Measurements from ENCODE around the gene NUF2. TPM values are rescaled to one million over a fixed set of nuclear protein-coding genes. Genes with fewer than 3 reads are reported as not detected.

Gene NUF2
- total RNA-seq (1.2 TPM), polyA plus RNA-seq (ENCODE audit: insufficient read depth, low read depth, low replicate concordance) (0.28 TPM)
- long read RNA-seq, donor 1, result 0 reads
- long read RNA-seq, donor 2, partial matches to known transcripts, result 8 of 9 reads
- long read RNA-seq, donor 2, other reads (novel, unspliced or antisense), result 0 of 9 reads
- long read RNA-seq, donor 3, partial matches to known transcripts, result 0 of 1 reads
- long read RNA-seq, donor 3, other reads (novel, unspliced or antisense), result 0 of 1 reads
- long read RNA-seq, donor 4, result 0 reads
- long read RNA-seq, donor 5, result 0 reads
- long read RNA-seq, donor 6, partial matches to known transcripts, result 6 of 7 reads
- long read RNA-seq, donor 6, other reads (novel, unspliced or antisense), result 0 of 7 reads
- long read RNA-seq, donor 7, partial matches to known transcripts, result 0 of 2 reads
- long read RNA-seq, donor 7, other reads (novel, unspliced or antisense), result 2 of 2 reads
- long read RNA-seq, donor 8, partial matches to known transcripts, result 0 of 2 reads
- long read RNA-seq, donor 8, other reads (novel, unspliced or antisense), result 0 of 2 reads
- long read RNA-seq, donor 9, result 0 reads
- long read RNA-seq, donor 10, partial matches to known transcripts, result 0 of 2 reads
- long read RNA-seq, donor 10, other reads (novel, unspliced or antisense), result 0 of 2 reads

DNA sequence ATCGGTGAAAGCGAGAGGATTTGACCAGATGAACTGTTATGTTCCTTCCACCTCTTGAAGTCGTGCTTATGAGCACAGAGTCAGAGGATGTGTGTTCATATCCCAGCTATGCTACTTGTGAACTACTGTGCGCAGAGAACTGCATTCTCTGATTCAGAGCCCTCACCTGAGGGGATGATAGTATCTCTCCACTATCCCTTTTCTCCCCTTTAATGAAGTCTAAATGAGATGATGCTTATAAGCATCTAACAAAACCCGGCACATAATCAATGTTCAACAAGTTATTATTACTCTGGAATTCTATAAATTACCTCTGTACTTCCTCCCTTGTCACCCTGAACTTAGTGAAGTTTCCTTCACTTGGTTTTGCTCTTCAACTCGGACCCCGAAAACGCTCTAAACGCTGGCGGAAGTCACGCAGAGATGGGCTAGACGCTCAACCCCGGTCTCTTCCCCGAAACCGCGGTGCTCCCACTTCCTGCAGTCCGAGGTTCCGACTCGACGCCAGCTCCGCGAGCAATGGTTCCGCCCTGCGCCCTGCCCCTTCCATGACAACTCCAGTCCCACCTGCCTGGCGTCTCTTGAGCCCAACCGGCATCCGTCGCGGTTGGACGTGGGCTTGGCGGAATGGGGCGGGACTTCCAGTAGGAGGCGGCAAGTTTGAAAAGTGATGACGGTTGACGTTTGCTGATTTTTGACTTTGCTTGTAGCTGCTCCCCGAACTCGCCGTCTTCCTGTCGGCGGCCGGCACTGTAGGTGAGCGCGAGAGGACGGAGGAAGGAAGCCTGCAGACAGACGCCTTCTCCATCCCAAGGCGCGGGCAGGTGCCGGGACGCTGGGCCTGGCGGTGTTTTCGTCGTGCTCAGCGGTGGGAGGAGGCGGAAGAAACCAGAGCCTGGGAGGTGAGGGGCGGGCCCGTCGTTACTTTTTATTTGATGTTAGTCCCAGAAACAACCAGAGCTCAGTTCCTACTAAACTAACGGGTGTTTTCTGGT is at the start of gene NUF2:
TSS of gene NUF2 (plus strand) at position 644 of the 995 bp plus-strand sequence. CDS start 4,098 bp downstream, outside the sequence.
- DNase-seq, result peak; percentile 99
- Histone ChIP-seq H3K9ac (ENCODE audit: low read length in 3 of 3) (peak within 1 kb of the TSS; percentile 65 to 98 (median 71)), H3K9me3 (ENCODE audit: control insufficient read depth in 2 of 3, insufficient read depth in 1 of 3, low read length in 3 of 3) (no peaks in the 10 kb centered on the region), H3K27ac (ENCODE audit: low read depth in 2 of 2, low read length in 2 of 2) (peak within 1 kb of the TSS; percentile 29 to 32), H3K4me1 (ENCODE audit: control insufficient read depth in 2 of 3, insufficient read depth in 2 of 3, low read depth in 1 of 3, low read length in 3 of 3) (peaks cover 0 to 4% (median 3%) of the 10 kb centered on the region in 3 donors), H3K27me3 (ENCODE audit: control insufficient read depth, insufficient read depth, low read length) (no peaks in the 10 kb centered on the region), H3K4me3 (ENCODE audit: low read length in 3 of 3) (peak within 1 kb of the TSS; percentile 93 to 99 (median 98)), H3K36me3 (ENCODE audit: control insufficient read depth in 2 of 3, insufficient read depth in 3 of 3, low read length in 3 of 3) (peaks cover 0 to 10% (median 0%) of the 10 kb centered on the region in 3 donors)
- intact Hi-C loops (cut with DNase I), result no loop called here
- FAIRE-seq, result peak; percentile 80
- TF ChIP-seq CTCF (IDR thresholded peaks at IDR 0.05; ENCODE audit: borderline replicate concordance, extremely low read depth, insufficient read depth), result no peak

DNA sequence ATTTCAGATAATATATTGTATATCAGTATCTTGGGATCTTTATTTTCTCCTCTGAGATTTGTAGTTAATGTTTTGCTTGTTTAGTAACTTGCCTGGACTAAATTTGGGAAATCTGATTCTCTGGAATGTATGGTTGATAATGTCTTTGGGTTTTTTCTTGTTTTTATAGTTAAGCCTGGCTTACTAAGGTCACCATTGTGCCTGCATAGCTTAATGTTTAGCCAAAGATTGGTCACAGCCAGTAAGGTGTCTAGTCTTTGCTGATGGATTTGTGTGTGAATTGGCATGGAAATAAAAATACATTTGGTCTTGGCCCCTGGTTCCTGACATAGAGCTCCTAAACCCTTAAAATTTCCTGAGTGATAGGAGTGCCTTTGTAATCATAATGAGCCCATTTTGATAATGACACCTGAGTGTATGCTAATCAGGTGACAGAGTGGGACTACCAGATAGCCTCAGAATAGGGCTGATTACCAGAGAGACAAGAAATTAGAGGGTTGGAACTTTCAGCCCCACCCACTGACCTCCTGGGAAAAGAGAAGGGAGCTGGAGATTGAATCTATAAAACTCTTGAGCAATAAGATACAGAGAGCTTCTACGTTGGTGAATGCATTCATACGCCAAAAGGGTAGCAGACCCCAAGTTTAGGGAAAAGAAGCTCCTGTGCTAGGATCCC is 47.9 kb upstream of the NUF2 start:
- FAIRE-seq (peak; percentile 64), DNase-seq (peak in 2 of 5 donors; percentile 60 to 67)
- H3K9me3 ChIP-seq (ENCODE audit: control insufficient read depth in 2 of 3, insufficient read depth in 1 of 3, low read length in 3 of 3), result no peaks in the 10 kb centered on the region
- no peak for TF ChIP-seq CTCF (IDR thresholded peaks at IDR 0.05; ENCODE audit: borderline replicate concordance, extremely low read depth, insufficient read depth)
- no peaks in the 10 kb centered on the region for H3K36me3 ChIP-seq (ENCODE audit: control insufficient read depth in 2 of 3, insufficient read depth in 3 of 3, low read length in 3 of 3)
- no peaks in the 10 kb centered on the region for H3K27me3 ChIP-seq (ENCODE audit: control insufficient read depth, insufficient read depth, low read length)
- H3K4me3 ChIP-seq (ENCODE audit: low read length in 3 of 3), result no peak overlapping the region
- H3K9ac ChIP-seq (ENCODE audit: low read length in 3 of 3), result no peak overlapping the region
- intact Hi-C loops (cut with DNase I), result no loop called here
- H3K27ac ChIP-seq (ENCODE audit: low read depth in 2 of 2, low read length in 2 of 2), result no peak overlapping the region
- no peaks in the 10 kb centered on the region for H3K4me1 ChIP-seq (ENCODE audit: control insufficient read depth in 2 of 3, insufficient read depth in 2 of 3, low read depth in 1 of 3, low read length in 3 of 3)

GRCh38 chr1:163275222-163275621 is 46.5 kb upstream of the NUF2 start:
- intact Hi-C loops (cut with DNase I), result no loop called here
- TF ChIP-seq CTCF (IDR thresholded peaks at IDR 0.05; ENCODE audit: borderline replicate concordance, extremely low read depth, insufficient read depth), result no peak
- no peak for FAIRE-seq

More at GRCh38 chr1:163275222-163275621, 46.5 kb upstream of the NUF2 start:
- Histone ChIP-seq H3K9me3 (ENCODE audit: control insufficient read depth in 2 of 3, insufficient read depth in 1 of 3, low read length in 3 of 3) (no peaks in the 10 kb centered on the region), H3K9ac (ENCODE audit: low read length in 3 of 3) (no peak overlapping the region), H3K36me3 (ENCODE audit: control insufficient read depth in 2 of 3, insufficient read depth in 3 of 3, low read length in 3 of 3) (no peaks in the 10 kb centered on the region), H3K4me3 (ENCODE audit: low read length in 3 of 3) (no peak overlapping the region), H3K27me3 (ENCODE audit: control insufficient read depth, insufficient read depth, low read length) (no peaks in the 10 kb centered on the region), H3K4me1 (ENCODE audit: control insufficient read depth in 2 of 3, insufficient read depth in 2 of 3, low read depth in 1 of 3, low read length in 3 of 3) (no peaks in the 10 kb centered on the region), H3K27ac (ENCODE audit: low read depth in 2 of 2, low read length in 2 of 2) (no peak overlapping the region)
- no peak for DNase-seq

Data from kidney (tissue), 22 donors.